Medulla oblongata (tissue), 1 donor: ENCODE data around the gene ASB9.
A peak's percentile ranks its signal among the peaks of the same experiment; 100 is the strongest.
"Not testable (repeated sequence)": the region's sequence is repeated elsewhere in the genome, so short reads cannot be mapped to it uniquely, and the experiment has no call there.

ENCODE experiments used
- DNase-seq: peaks from one replicate; pipeline ENCODE4 v3.0.0-alpha.2; 2015; ENCODE audit errors: extremely low spot score

The ASB9 gene

DNA sequence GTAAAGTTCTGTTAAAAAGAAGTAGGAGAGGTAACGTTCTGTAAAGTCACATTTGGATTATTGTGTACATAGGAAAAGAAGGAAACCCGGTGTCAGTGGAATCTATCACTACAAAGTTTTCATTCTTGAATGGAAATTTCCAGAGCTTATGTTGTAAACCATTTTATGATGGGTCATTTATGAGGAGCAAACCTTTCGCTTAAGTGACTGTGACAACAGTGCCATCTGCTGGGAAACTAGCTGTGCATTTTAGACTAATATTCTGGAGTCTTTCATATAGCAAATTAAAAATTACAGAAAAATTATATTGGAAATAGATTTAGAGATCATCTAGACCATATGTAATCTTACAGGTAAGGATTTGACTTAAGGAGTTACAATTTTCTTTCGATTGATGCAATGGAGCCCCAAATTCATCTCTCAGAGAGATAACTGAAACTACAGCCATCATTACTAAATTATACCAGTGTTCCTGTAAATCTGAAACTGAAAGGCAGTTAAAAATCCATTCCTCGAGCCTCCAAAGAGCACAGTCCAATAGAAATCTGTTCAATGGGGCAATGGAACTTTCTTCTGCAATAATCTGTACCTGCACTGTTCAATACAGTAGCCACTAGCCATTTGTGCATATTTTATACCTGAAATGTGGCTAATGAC is 26.9 kb downstream of the ASB9 start:
- peak; percentile 47 for DNase-seq

DNA sequence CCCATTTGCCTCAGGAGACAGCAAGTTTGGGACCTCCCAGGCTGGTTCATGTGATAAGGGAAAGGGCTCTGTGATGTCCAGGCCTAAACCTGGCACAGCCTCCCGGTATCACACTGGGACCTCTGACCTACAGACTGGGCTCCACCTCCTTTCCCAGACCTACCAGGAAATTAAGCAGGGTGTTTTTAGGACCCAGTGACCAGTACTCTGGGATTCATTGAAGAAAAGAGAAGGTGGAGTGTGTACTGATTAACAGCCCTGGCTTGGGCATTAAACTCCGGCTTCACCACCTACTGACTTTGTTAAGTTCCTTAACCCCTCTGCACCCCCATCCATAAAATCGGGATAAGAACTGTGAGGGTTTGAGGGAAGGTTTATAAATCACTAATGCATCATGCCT is 28.6 kb downstream of the ASB9 start:
- no peak for DNase-seq

DNA sequence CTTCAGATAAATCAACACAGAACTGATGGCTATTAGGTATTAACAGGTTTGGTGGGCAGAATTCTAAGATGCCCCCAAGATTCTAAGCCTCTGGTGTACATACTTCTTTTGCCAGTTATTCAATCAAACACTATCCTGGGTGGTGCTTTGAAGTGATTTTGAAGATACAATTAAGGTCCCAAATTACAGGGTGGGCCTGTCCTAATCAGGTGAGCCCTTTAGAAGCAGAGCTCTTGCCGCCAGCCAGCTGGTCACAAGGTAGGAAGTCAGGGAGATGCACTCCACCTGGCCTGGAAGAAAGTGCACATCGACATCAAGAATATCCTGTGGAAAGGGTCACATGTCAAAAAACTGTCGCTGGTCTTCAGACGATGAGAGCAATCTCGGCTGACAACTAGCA is 29.5 kb downstream of the ASB9 start:
- DNase-seq, result no peak

DNA sequence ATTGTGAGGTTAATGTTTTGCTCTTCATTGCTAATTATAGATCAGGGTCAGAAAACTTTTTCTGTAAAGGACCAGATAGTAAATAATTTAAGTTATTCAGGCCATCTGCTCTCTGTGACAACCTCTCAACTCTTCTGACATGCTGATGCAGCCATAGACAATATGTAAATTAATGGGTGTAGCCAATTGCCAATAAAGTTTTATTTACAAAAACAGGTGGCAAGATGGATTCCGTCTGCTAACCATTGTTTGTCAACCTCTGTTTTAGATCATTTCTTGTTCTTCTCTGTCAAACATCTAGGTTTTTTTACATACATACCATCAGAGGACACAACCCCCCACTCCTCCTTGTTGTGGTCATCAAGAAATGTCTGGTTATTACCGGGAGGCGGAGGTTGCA is 33.7 kb downstream of the ASB9 start:
- DNase-seq, result no peak

DNA sequence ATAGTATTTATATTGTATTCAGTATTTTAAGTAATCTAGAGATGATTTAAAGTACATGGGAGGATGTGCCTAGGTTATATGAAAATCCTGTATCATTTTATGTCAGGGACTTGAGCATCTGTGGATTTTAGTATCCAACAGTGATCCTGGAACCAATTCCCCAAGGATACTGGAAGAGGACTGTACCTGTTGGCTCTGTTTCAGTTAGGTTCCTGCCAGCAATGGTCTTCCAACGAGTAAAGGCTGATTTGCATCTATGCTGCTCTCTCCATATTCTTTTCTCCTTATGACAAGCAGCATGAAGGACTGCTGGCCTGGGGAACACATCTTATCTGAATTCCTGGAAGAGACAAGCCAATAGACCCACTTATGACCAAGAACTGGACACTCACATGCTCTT is 34.9 kb downstream of the ASB9 start:
- no peak for DNase-seq

DNA sequence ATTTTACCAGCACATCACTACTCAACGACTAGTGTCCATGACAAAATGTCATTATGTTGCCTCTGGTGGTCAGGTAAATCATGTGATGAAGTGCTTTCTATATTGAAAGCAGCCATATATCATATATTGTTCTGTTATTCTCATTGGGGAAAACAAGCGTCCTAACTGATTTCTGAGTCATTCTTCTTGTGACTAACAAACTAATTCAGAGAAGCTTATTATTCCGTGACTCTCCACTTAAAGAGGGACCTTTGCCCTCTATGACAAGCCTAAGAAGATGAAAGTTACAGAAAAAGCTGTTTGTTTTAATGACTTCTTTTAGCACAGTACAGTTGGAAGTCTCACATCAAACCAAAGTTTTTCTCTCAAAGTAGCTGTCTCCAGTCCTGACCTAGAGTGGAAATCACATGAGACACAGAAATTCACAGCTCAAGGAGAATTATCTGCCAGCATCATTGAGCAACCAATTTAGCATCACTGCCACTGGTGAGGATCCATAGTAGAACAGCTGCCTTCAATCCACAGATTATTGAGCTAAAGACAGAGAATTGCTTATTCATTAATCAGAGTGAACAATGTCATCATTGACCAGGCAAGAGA is 36.4 kb downstream of the ASB9 start:
- no peak for DNase-seq

DNA sequence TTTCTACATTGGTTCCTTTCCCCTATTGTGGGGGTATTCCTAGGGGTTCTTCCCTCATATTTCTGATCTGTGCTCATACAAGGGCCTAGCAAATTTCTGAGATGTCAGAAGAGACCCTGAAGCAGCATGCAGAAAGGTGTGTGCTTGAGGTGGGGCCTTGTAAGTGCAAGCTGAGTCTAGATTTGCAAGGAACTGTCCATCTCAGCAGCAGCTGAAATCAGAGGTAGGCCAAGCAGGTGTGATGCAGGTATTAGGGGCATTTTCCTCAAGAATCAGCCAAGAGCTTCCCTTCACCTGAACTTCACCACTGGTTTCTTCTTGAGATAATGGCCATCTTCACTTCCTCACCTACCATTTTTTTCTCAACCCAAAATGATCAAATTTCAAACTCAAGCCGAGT is 45.1 kb downstream of the ASB9 start:
- no peak for DNase-seq

DNA sequence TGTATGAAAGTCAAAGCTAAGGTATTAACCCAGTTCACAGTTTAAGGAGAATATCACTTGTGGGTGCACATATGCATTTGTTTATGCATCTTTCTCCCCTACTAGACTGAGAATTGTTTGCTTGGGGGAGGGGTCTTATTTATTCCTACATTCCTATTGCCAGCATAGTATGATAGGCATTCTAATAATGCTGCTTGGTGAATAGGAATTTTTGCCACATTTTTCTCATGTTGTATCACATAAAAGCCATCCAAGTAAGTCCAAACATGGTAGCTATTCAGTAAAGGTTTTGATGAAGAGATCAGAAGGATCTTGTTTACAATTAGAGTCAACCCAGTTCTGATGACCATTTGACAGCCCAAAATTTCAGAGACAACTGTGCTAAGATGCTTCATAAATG is 48.6 kb downstream of the ASB9 start:
- DNase-seq, result no peak

DNA sequence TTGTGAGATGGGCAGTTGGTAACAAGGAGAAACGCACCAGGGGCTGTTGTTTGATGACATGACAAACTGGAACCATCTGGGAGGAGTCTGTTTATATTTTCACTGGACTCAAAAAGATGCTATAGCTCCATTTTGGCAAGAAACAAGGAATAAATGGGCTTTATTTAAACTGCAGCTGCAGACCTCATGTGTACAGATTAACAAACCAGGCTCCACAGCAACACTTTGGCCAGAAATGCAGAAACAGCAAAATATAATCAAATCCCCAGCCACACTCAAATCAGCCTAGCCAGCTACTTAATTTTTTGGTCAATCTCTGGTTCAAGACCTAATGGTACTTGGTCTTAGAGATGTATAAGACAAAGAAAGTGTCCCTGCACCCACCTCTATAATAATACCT is 52.7 kb downstream of the ASB9 start:
- DNase-seq, result no peak

DNA sequence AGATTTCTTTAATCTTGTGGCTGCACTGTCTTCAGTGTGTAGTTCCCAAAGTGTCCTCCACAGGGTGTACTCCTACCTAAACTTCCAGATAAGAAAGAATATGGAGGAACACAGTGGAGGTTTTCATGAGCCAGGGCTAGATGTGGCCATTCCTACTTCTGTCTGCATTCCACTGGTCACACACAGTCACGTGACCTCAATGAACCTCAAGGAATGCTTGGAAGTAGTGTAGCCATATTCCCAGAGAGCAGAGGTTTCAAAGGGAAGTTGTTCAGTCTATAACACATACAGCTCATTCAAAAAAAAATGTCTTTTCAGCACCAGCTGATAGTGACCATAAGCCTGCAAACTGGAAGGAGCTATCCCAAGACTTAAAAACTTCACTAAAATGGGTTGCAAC is 53.6 kb downstream of the ASB9 start:
- no peak for DNase-seq

DNA sequence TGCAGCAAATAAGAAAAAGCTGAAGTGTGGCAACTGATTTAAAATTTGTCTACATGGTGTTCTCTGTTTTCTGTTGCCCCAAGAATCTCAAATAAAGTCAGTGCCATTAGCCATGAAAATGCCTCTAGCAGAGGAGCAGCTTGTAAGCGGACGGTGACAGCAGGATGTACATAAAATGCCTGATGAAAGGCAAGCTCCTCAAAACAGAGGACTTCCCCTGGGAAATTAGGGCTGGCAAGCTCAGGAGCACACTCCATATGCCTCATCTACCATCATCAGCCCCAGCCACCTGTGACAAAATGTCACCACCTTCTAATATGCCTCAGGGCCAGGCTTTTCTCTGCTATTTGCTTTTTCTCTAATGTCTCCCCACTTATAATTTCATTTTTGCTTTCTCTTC is 54.5 kb downstream of the ASB9 start:
- DNase-seq, result no peak

DNA sequence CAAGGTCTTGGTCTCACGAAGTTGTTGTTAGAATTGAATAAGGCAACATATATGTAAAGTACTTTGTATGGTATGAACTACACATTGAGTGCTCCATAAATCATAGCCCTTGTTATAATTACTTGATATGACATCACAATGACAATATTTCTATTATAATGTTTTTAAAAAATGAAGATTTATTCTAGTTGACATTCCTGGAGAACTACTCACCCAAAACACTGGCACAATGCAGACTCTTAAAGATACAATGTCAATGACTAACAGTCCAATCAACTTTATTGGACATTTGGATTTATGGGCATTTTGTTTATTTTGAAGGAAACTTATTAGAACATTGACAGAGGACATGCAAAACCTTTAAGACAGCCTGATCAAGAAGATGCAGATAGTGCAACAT is 55.3 kb downstream of the ASB9 start:
- DNase-seq, result no peak

DNA sequence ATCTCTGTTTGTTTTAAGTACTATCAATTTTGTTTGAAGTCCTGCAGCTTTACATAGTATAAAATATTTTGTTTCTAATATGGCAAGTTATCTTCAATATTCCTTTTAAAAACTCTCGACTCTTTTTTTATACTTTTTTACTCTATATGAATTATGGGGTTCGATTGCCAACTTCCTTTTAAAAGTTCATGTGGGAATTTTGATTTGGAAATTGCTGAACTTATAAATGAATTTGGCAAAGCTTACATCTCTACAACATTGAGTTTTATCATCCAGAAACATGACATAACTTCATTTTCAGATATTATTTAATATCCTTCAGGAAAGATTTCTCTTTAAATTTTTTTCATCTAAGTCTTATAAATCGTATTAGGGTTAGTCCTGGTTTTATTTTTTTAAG is 60.8 kb downstream of the ASB9 start:
- DNase-seq, result no peak

DNA sequence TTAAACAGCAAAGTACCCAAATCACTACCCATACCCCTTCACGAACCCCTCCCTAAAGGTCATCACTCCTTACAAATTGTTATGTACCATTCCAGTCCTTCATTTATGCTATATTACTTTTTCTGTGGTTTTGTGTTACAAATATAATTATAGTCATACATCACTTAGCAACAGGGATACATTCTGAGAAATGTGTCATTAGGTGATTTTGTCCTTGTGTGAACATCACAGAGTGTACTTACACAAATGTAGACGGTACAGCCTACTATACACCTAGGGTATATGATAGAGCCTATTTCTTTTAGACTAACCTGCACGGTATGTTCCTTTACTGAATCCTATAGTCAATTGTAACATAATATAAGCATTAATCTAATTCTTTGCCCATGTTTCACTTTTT is 61.9 kb downstream of the ASB9 start:
- no peak for DNase-seq

DNA sequence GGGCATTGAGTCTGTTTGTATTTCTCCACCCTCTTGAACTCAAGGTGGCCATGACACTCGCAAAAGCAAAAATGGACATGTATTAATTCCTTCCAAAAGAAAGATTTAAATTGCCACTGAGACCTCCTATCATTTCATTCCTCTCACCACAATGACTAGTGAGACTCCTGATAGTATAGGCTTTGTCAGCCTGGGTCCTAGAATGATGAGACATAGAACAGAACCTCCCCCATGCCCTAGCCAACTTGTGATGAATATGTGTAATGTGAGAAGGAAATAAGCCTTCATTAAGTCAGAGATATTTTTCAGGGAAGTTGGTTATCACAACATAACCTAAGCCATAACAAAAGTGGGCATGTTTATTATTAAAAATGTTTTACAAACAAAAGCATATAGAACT is 62.5 kb downstream of the ASB9 start:
- no peak for DNase-seq

DNA sequence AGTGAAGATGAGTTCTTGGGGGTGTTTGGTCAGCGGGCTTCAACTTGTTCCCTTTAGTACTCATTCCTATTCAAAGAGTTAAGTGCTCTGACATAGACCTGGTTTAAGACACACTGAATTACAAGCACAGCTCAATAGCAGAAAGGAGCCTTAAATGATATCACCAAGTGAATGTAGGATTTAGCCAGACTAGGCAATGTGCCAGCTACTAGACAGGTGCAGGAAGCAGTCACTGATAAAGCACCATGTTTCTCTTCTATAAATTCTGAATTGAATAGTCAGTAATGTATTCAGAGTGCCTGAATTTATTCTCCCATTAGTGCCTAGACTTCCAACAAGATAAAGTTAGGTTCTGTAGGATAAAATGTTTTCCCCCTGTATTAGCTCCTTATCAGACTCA is 63.6 kb downstream of the ASB9 start:
- no peak for DNase-seq

DNA sequence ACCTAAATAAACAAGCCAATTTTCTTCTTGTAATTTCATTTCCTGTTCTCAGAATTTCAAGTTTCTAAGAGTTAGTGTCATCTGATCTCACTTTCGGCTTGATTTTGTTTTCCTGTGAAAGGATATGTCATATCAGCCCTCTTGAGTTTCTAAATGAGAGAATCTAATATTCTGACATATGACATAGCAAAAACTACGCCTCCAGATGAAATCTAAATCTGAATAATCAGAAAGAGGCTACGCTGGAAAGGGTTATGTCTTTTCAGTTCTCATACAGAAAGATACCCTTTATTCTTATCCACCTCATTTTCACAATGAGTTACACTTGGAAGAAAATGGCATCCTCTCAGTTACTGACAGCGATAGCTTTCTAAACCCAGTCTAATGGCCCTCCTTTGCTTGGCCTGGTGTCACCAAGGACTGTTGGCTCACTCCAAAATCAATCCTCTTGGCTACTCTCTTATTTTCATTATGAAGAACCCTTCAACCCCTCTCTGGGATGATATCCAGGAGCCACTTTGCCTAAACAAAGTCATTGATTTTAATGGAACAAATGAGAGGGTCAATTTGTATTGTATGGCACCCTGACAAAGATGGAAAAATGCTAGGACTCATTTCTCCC is 65.6 kb downstream of the ASB9 start:
- no peak for DNase-seq

DNA sequence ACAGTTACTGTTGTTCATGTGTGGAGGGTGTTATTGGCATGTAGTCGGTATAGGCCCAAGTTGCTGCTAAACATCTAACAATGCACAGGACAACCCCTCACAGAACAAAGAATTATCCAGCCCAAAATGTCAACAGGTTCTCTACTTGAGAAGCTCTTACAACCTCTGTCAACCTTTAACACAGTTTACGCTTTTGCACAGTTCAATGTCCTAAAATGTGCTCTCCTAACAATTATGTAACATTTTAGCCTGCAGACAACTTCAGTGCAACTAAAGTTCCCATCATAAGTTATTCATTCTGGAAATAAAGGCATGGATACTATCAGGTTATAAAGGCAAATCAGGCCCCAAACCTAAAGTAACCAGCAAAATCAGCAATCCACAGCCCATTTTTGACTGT is 66.2 kb downstream of the ASB9 start:
- no peak for DNase-seq

DNA sequence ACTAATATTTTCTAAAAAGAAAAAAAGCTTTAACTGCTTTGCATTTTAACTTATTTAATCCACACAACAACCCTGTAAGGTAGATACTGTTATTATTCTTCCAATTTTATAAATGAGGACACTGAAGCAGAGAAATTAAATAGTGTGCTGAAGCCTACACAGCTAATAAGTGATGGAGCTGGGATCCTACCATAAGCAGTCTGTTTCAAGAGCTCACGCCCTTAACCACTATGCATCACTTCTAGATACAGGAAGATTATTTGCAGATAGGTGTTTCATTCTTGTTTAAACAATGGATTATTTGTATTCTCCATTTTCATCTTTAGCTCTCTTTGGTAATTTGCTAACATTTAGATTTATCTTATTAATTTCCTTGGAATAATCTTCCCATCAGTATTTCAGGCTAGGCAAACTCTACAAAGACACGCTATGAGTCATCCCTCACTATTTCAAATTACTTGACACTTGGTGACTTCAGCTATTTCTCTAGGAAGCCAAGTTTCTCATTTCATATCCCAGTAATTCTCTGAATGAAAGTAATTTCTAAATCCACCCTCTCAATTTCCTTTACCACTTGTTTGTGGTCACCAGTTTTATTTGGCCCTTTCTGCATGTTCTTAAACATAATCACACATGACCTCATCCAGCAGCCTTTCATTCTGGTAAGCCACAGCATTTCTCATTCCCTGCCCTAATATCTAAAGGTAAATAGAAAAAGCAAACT is 67.3 kb downstream of the ASB9 start:
- DNase-seq, result no peak

DNA sequence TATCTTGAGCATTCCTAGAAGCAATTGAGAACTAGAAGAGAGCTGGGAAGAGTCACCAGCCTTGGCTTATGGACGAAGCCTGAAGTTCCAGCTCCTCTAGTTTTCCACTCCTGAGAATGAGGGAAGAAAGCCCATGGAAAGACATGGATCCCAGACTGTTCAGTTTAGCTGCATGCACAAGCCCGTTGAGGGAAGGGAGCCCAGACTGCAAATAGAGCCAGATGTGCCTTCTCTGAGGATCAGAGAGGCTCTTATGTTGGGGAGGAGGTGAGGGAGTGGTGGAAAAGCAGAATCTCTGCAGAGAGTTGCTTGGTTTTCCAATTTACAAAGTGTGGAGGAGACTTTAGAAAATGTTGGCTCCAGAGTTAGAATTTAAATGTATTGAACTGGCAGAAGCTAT is 69.0 kb downstream of the ASB9 start:
- no peak for DNase-seq

DNA sequence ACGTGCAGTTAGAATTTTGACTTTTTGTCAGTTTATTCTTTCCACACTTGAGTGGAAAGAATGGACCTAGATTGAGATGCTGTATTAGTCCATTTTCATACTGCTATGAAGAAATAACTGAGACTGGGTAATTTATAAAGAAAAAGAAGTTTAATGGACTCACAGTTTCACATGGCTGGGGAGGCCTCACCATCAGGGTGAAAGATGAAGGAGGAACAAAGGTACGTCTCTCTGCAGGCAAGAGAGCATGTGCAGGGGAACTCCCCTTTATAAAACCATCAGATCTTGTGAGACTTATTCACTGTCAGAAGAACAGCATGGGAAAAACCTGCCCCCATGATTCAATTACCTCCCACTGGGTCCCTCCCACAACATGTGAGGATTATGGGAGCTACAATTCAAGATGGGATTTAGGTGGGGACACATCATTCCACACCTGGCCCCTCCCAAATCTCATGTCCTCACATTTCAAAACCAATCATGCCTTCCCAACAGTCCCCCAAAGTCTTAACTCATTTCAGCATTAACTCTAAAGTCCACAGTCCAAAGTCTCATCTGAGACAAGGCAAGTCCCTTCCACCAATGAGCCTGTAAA is 71.2 kb downstream of the ASB9 start:
- not testable (repeated sequence) for DNase-seq

DNA sequence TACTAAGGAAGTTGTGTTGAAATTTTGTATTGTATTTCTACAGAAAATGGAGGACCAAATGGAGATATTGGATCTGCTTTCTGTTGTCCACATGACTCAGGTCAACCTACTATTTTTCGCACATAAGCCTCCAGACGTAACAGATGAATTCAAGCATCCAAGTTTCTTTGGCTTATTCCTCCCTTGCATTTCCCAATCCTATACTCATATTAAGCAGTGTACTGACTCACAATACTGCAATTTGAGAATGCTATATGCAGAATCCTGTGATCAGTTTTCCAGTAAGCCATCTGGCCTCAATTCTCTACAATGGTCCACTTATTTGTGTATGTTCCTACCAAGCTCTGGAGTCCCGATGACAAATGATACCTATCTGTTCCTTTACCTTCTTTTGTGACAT is 75.7 kb downstream of the ASB9 start:
- DNase-seq, result no peak
